ENCODE measurements around the gene RPS6KC1. TPM values are rescaled to one million over a fixed set of nuclear protein-coding genes. Genes with fewer than 3 reads are reported as not detected.

RPS6KC1 gene
- total RNA-seq, 2 donors from 2014 or later, result 20.7 to 34.1 TPM

GRCh38 chr1:213083112-213083445 lies 32.0 kb downstream of the RPS6KC1 start:
- no peaks in the 10 kb centered on the region for H3K27me3 ChIP-seq (replicated peaks; ENCODE audit: insufficient read depth)
- no peaks in the 10 kb centered on the region for H3K9me3 ChIP-seq
- TF ChIP-seq CTCF (IDR thresholded peaks at IDR 0.05), result no peak
- H3K4me3 ChIP-seq, result no peak overlapping the region
- no peak for DNase-seq (ENCODE audit: low spot score)
- no peak for ATAC-seq (ENCODE audit: insufficient number of reproducible peaks, low FRiP score, low read depth)
- H3K36me3 ChIP-seq, result peaks cover 31% of the 10 kb centered on the region
- no peak overlapping the region for H3K27ac ChIP-seq
- H3K4me1 ChIP-seq (ENCODE audit: control insufficient read depth in 1 of 2, low read depth in 2 of 2), result no peaks in the 10 kb centered on the region

- no peak for TF ChIP-seq CTCF (IDR thresholded peaks at IDR 0.05)
- Histone ChIP-seq H3K4me1 (ENCODE audit: control insufficient read depth in 1 of 2, low read depth in 2 of 2) (no peaks in the 10 kb centered on the region), H3K9me3 (no peaks in the 10 kb centered on the region), H3K27me3 (replicated peaks; ENCODE audit: insufficient read depth) (no peaks in the 10 kb centered on the region), H3K27ac (no peak overlapping the region), H3K36me3 (peaks cover 18% of the 10 kb centered on the region), H3K4me3 (no peak overlapping the region)
- DNase-seq (ENCODE audit: low spot score), result no peak
- ATAC-seq (ENCODE audit: insufficient number of reproducible peaks, low FRiP score, low read depth), result no peak
Measured at GRCh38 chr1:213087911-213088310, 36.9 kb downstream of the RPS6KC1 start.

- Histone ChIP-seq H3K36me3 (peaks cover 11% of the 10 kb centered on the region), H3K4me3 (no peak overlapping the region), H3K27me3 (replicated peaks; ENCODE audit: insufficient read depth) (no peaks in the 10 kb centered on the region), H3K4me1 (ENCODE audit: control insufficient read depth in 1 of 2, low read depth in 2 of 2) (no peaks in the 10 kb centered on the region), H3K9me3 (no peaks in the 10 kb centered on the region), H3K27ac (no peak overlapping the region)
- DNase-seq (ENCODE audit: low spot score), result no peak
- TF ChIP-seq CTCF (IDR thresholded peaks at IDR 0.05), result no peak
- ATAC-seq (ENCODE audit: insufficient number of reproducible peaks, low FRiP score, low read depth), result no peak
Measured at GRCh38 chr1:213089924-213090677, 39.1 kb downstream of the RPS6KC1 start.

- Histone ChIP-seq H3K27ac (no peak overlapping the region), H3K4me3 (no peak overlapping the region), H3K9me3 (no peaks in the 10 kb centered on the region), H3K36me3 (no peaks in the 10 kb centered on the region), H3K4me1 (ENCODE audit: control insufficient read depth in 1 of 2, low read depth in 2 of 2) (no peaks in the 10 kb centered on the region), H3K27me3 (replicated peaks; ENCODE audit: insufficient read depth) (no peaks in the 10 kb centered on the region)
- DNase-seq (ENCODE audit: low spot score) (no peak), ATAC-seq (ENCODE audit: insufficient number of reproducible peaks, low FRiP score, low read depth) (no peak)
- TF ChIP-seq CTCF (IDR thresholded peaks at IDR 0.05), result no peak
Measured at GRCh38 chr1:213094446-213094845, 43.4 kb downstream of the RPS6KC1 start.

- DNase-seq (ENCODE audit: low spot score), result no peak
- no peak for ATAC-seq (ENCODE audit: insufficient number of reproducible peaks, low FRiP score, low read depth)
- Histone ChIP-seq H3K9me3 (no peaks in the 10 kb centered on the region), H3K4me1 (ENCODE audit: control insufficient read depth in 1 of 2, low read depth in 2 of 2) (no peaks in the 10 kb centered on the region), H3K4me3 (no peak overlapping the region), H3K27me3 (replicated peaks; ENCODE audit: insufficient read depth) (no peaks in the 10 kb centered on the region), H3K36me3 (no peaks in the 10 kb centered on the region), H3K27ac (no peak overlapping the region)
- TF ChIP-seq CTCF (IDR thresholded peaks at IDR 0.05), result no peak
Measured at GRCh38 chr1:213095467-213095866, 44.4 kb downstream of the RPS6KC1 start.

Data from thoracic aorta (tissue), 2 donors.